ENCODE results near the gene TNNT1.

The TNNT1 gene

GRCh38 chr19:55153652-55154264, 4.8 kb upstream of the TNNT1 start:
- in situ Hi-C loops (cut with MboI; ENCODE audit: low sequenced_read_pairs, unreplicated experiment): no loop called here
- TF ChIP-seq, protein P1, sequence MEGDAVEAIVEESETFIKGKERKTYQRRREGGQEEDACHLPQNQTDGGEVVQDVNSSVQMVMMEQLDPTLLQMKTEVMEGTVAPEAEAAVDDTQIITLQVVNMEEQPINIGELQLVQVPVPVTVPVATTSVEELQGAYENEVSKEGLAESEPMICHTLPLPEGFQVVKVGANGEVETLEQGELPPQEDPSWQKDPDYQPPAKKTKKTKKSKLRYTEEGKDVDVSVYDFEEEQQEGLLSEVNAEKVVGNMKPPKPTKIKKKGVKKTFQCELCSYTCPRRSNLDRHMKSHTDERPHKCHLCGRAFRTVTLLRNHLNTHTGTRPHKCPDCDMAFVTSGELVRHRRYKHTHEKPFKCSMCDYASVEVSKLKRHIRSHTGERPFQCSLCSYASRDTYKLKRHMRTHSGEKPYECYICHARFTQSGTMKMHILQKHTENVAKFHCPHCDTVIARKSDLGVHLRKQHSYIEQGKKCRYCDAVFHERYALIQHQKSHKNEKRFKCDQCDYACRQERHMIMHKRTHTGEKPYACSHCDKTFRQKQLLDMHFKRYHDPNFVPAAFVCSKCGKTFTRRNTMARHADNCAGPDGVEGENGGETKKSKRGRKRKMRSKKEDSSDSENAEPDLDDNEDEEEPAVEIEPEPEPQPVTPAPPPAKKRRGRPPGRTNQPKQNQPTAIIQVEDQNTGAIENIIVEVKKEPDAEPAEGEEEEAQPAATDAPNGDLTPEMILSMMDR (IDR thresholded peaks at IDR 0.05; ENCODE audit: borderline replicate concordance, control extremely low read depth, extremely low read depth, insufficient read depth, missing control alignments): no peak
- DNase-seq (ENCODE audit: low spot score): no peak

- in situ Hi-C loops (cut with MboI; ENCODE audit: low sequenced_read_pairs, unreplicated experiment): no loop called here
- TF ChIP-seq, protein P1 (IDR thresholded peaks at IDR 0.05; ENCODE audit: borderline replicate concordance, control extremely low read depth, extremely low read depth, insufficient read depth, missing control alignments): no peak
- DNase-seq (ENCODE audit: low spot score): no peak
These were observed 3.0 kb upstream of the TNNT1 start for GRCh38 chr19:55152017-55152416.

- TF ChIP-seq, protein P1 (IDR thresholded peaks at IDR 0.05; ENCODE audit: borderline replicate concordance, control extremely low read depth, extremely low read depth, insufficient read depth, missing control alignments): no peak
- in situ Hi-C loops (cut with MboI; ENCODE audit: low sequenced_read_pairs, unreplicated experiment): no loop called here
- no peak for DNase-seq (ENCODE audit: low spot score)
These were observed 1.3 kb downstream of the TNNT1 start for GRCh38 chr19:55147545-55148251.

DNA sequence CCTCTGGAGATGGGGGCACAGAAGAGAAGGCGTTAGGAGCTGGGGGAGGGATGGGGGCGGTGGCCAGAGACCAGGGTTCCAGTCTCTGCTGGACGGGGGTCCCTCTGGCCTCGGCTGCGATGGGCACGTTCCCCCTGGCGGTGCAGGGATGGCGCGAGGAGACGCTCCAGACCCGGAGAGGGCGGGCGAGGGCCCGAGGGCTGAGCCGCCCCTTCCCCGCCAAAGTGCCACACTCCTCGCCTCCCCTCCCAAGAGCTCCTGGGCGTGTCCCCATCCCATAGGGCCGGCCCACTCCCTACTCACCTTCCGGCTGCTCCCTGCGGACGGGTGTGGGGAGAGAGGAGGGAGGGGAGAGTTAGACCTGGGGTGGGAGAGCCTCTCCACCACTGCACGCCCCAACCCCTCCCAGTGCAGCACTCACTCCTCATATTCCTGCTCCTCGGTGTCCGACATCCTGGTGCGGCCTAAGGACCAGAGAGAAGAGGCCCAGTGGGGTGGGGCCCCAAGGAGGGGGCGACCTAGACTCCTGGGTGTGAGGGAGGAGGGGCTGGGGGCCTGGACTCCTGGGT, 2.2 kb downstream of the TNNT1 start:
- TF ChIP-seq, protein P1 (IDR thresholded peaks at IDR 0.05; ENCODE audit: borderline replicate concordance, control extremely low read depth, extremely low read depth, insufficient read depth, missing control alignments): no peak
- in situ Hi-C loops (cut with MboI; ENCODE audit: low sequenced_read_pairs, unreplicated experiment): no loop called here
- DNase-seq (ENCODE audit: low spot score): no peak

DNA sequence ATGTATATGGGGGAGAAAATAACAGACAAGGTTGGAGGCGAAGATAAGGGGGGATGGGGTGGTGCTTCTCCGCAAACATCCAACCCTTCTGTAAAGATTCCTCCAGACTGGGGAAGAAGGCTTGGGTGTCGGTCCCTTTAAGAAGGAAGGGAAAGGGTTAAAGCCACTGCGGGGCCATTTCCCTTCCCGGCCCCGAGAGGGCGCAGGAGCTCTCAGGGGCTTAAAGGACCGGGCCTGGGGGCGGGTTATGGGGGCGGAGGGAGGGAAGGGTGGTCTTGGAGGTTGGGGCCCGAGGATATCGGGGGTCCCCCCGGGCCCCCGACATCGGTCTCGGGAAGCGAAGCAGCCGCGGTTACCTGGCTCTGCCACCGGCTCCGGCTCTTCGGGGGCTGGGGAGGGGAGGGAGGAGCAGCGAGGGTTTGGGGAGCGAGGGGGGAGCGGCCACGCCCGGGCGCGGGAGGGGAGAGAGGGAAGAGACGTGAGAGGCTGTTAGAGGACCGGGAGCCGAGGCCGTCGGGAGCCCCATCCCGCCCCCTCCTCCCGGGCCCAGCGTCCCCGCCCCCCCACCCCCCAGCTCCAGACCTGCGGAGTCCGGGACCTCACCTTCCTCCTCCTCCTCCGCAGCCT, 2.8 kb downstream of the TNNT1 start:
- in situ Hi-C loops (cut with MboI; ENCODE audit: low sequenced_read_pairs, unreplicated experiment): no loop called here
- DNase-seq (ENCODE audit: low spot score): peak; percentile 79
- TF ChIP-seq, protein P1 (IDR thresholded peaks at IDR 0.05; ENCODE audit: borderline replicate concordance, control extremely low read depth, extremely low read depth, insufficient read depth, missing control alignments): peak; percentile 41

- in situ Hi-C loops (cut with MboI; ENCODE audit: low sequenced_read_pairs, unreplicated experiment): no loop called here
- DNase-seq (ENCODE audit: low spot score): no peak
- TF ChIP-seq, protein P1 (IDR thresholded peaks at IDR 0.05; ENCODE audit: borderline replicate concordance, control extremely low read depth, extremely low read depth, insufficient read depth, missing control alignments): no peak
These were observed 3.8 kb downstream of the TNNT1 start for GRCh38 chr19:55145232-55145631.
